Measurements from ENCODE around the gene SPTB.

The SPTB gene

DNA sequence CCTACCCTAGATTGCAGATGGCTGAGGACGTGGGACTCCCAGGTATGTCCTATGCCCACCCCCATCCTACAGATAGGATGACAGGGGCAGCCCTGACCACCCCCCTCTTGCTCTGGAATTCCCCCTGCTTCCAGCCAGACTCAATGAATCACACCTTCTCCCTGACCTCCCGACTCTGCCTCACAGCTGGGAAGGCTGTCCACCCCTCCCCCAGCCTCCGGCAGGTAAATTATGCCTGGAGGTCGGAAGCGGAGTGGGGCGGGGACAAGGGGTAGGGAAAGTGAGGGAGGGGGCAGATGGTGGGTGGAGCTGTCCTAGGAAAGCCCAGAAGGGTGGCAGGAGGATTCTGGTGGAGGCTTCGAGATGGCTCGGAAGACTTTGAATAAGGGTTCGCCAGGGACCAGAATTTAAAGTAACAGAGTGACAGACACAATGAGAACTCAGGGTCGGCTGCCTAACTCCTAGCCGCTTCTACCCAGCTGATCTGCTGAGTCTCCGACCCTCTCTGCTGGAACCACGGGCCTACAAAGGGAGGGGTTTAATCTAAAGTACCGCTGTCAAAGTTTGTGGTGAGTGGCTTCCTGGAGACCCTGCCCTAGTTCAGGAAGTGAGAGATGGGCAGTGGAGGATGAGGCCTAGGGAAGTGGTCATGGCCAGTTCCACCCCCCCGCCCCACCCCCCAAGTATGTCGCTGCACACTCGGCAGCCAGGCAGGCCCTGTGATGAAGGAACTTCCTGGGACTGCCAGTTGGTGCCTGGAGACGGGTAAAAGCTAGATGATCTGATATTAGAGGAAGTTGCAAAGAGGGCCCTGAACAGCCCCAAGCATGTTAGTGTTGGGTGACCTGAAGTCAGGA lies 171.3 kb downstream of the SPTB start:
- no peak for DNase-seq (ENCODE audit: low read depth)

DNA sequence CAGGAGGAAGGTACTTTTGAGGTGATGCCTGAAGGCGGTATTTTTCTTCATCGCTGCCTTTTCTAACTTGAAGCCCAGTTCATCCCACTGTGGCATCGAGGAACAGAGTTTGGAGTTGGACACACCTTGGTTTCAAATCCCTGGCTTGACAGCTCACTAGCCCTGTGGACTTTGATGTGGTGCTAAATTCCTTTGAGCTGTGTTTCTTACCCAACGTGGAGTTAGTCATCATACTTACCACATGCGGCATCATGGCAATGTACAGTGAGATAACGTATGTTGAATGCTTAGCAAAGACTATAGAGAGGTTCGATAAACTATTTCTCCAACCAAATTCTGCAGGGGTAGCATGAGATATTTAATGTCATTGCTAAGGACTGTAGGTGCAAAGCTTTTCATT lies 172.0 kb downstream of the SPTB start:
- no peak overlapping the region for H3K4me3 ChIP-seq (ENCODE audit: low read length)
- peak; percentile 77 for DNase-seq (ENCODE audit: low read depth)

More for the DNA sequence above, 171.3 kb downstream of the SPTB start:
- TF ChIP-seq, protein P1, sequence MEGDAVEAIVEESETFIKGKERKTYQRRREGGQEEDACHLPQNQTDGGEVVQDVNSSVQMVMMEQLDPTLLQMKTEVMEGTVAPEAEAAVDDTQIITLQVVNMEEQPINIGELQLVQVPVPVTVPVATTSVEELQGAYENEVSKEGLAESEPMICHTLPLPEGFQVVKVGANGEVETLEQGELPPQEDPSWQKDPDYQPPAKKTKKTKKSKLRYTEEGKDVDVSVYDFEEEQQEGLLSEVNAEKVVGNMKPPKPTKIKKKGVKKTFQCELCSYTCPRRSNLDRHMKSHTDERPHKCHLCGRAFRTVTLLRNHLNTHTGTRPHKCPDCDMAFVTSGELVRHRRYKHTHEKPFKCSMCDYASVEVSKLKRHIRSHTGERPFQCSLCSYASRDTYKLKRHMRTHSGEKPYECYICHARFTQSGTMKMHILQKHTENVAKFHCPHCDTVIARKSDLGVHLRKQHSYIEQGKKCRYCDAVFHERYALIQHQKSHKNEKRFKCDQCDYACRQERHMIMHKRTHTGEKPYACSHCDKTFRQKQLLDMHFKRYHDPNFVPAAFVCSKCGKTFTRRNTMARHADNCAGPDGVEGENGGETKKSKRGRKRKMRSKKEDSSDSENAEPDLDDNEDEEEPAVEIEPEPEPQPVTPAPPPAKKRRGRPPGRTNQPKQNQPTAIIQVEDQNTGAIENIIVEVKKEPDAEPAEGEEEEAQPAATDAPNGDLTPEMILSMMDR (conservative IDR thresholded peaks at IDR 0.05; ENCODE audit: low read length) = no peak
- no peak overlapping the region for H3K4me3 ChIP-seq (ENCODE audit: low read length)

DNA sequence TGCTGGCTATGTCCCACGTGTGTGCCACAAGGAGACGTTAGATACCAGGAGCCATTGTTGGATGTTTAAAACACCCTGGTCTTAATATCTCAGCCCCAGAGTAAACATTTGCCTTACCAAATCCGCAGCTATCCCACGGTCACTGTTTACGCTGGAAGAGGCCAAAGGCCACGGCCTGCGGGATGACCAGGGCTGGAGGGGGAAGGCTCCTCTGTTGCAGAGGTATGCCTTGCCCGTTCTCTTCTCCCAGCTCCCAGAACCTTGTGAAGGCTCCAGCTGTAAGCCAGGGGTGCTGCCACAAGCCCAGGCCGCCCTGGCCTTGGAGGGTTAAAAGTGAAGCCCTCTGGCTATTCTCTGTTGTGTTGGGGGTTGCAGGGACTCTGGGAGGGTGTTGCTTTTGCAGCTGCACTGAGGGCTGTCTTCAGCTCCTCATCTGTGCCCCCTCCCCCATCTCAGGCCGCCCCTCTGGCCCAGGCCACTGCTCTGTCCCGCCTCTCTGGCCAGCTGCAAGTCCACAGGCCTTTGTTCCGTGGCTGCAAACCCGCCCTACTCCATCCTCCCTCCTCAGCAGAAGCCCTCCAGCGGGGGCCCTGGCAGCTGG lies 173.0 kb downstream of the SPTB start:
- DNase-seq (ENCODE audit: low read depth) = no peak
- H3K4me3 ChIP-seq (ENCODE audit: low read length) = no peak overlapping the region
- TF ChIP-seq, protein P1 (conservative IDR thresholded peaks at IDR 0.05; ENCODE audit: low read length) = no peak

More for the DNA sequence above, 172.0 kb downstream of the SPTB start:
- TF ChIP-seq, protein P1 (conservative IDR thresholded peaks at IDR 0.05; ENCODE audit: low read length) = no peak

DNA sequence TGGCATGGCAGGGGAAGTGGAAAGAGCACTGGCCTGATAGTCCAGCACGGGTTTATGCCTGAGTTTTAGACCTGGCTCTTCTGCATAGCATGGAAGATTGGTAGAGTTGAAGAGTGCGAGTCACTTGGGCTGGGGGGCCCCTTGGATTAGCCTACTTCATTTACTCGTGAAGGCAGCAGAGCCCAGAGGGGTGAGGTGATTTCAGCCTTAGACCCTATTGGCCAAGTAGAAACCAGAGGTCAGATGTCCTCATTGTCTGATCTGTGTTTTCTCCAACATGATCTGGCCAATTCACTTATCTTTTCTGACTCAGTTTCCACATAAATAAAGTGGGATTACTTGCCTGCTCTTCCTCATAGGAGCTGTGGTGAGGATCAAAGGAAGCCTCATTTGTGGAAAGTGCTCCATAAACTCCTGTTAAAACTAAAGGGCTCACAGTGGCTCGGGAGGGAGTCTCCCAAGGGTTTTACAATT lies 173.6 kb downstream of the SPTB start:
- DNase-seq (ENCODE audit: low read depth) = no peak
- TF ChIP-seq, protein P1 (conservative IDR thresholded peaks at IDR 0.05; ENCODE audit: low read length) = no peak
- no peak overlapping the region; the same call in 1 of the 2 replicates for H3K4me3 ChIP-seq (ENCODE audit: low read length)

DNA sequence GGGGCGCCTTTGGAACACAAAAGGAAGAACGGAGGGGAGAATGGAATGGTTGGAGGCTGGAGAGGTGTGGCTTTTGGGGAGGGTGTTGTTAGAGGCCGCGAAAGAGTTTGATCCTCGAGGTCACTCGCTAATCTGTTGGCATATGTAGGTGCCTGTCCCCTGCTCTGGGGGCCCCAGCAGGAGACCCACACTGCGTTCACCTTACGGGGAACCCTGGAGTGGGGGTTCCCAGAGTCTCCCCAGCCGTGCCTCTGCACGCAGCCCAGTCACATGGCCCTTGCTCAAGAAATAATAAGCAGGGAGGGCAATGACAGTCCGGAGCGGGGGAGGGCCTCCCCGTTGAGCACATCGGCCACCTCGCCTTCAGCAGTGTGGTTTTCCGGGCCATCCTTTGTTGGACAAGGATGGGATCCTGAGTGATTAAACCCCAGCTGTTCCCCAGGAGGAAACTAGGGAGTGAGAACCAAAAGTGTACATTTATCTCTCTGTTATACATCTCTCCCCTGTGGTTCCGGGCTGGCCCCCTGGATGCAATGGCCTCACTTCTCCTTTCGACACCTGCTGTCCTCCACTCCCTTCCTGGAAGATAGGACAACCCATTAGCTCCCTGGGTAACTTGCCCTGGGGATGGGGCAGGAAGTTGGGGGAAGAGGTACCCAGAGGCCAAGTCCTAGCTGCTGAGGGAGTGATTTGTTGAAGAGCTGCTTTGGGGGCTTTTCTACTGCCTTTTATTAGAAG lies 174.2 kb downstream of the SPTB start:
- TF ChIP-seq, protein P1 (conservative IDR thresholded peaks at IDR 0.05; ENCODE audit: low read length) = no peak
- DNase-seq (ENCODE audit: low read depth) = peak; percentile 17
- H3K4me3 ChIP-seq (ENCODE audit: low read length) = peak overlapping the region; percentile 71

DNA sequence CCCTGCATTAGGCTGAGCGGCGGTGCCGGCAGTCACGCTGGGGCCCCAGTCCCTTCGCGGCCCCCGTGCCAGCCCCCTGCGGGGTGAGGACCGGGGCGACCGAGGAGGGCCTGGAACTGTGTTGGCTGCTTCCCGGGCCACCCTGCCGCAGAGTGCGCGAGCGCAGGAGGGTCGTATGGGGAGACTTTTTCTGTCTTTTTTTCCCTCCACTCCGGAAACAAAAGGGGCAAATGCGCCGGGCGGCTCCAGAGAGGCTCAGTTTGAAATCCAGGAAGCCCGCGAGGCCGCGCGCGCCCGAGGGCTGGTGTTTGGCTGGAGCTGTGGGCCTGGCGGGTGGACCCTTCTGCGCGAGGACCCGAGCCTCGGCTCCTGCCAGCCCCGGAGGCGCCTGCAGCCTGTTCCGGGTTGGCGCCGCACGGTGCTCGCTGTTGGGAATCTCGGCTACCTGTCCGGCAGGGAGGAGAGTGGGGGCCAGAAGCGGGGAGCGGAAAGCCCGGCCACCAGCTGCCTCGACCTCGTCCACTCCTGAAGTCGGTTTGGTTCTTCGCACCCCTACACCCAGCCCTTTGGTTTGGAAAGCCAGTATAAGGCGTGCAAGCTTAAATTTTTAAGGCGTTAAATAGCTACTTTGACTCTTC lies 174.8 kb downstream of the SPTB start:
- TF ChIP-seq, protein P1 (conservative IDR thresholded peaks at IDR 0.05; ENCODE audit: low read length) = no peak
- peak overlapping the region; percentile 71 for H3K4me3 ChIP-seq (ENCODE audit: low read length)
- DNase-seq (ENCODE audit: low read depth) = peak; percentile 14
